NCI-H1092 treated with DMSO at 0.1 percent for 48 hours (cell line): ENCODE measurements around the gene WBP2.
"Not testable (repeated sequence)": the region's sequence is repeated elsewhere in the genome, so short reads cannot be mapped to it uniquely, and the experiment has no call there.

ENCODE experiments used
- DNase-seq: peaks from one replicate; lab custom pipeline; 2025; lab: John Stamatoyannopoulos, UW

The WBP2 gene

DNA sequence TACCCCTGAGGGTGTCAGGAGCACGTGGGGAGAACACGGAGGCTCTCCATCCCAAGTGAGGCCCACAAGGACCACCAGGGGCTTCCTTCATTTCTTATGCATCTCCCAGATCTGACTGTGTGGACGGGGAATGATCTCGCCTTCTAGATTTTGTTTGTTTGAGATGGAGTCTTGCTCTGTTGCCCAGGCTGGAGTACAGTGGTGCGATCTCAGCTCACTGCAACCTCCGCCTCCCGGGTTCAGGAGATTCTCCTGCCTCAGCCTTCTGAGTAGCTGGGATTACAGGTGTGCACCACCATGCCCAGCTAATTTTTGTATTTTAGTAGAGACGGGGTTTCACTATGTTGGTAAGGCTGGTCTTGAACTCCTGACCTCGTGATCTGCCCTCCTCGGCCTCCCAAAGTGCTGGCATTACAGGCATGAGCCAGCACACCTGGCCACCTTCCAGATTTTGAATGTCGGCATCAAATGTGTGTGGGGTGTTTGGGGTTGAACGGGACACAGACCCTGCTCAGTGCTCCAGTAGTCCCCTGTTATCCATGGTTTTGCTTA, 13.7 kb upstream of the WBP2 start:
- not testable (repeated sequence) for DNase-seq

DNA sequence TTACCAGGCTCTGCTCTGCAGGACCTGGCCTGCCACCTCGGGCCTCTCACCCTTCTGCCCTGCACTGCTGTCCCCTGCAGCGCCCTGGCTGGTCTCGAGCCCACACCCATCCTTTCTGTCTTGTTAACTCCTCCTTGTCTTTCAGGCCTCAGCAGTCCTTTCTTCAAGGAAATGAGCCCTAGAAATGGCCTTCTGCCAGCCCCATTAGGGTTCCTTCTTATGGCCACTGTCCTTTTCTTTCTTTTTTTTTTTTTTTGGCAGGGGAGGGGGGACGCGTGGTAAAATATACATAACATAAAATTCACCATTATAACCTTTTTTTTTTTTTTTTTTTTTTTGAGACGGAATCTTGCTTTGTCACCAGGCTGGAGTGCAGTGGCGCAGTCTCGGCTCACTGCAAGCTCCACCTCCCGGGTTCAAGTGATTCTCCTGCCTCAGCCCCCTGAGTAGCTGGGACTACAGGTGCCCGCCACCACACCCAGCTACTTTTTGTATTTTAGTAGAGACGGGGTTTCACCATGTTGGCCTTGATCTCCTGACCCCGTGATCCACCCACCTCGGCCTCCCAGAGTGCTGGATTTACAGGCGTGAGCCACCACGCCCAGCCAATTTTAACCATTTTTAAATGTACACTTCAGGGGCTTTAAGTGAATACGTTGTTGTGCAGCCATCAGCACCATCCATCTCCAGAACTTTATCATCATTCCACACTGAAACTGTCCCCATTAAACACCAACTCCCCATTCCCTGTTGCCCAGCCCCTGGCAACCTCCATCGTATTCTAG, 10.5 kb upstream of the WBP2 start:
- DNase-seq: not testable (repeated sequence)

DNA sequence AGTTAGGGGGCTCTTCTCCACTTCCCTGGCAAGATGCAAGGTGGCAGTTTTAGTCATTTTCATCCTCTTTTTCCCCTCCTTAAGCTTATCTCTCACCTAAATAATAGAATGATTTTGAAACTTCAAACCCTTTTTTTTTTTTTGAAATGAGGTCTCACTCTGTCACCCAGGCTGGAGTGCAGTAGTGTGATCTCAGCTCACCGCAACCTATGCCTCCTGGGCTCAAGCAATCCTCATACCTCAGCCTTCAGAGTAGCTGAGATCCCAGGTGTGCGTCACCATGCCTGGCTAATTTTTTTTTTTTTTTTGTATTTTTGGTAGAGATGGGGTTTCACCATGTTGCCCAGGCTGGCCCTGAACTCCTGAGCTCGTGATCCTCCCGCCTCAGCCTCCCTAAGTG, 9.8 kb upstream of the WBP2 start:
- not testable (repeated sequence) for DNase-seq

DNA sequence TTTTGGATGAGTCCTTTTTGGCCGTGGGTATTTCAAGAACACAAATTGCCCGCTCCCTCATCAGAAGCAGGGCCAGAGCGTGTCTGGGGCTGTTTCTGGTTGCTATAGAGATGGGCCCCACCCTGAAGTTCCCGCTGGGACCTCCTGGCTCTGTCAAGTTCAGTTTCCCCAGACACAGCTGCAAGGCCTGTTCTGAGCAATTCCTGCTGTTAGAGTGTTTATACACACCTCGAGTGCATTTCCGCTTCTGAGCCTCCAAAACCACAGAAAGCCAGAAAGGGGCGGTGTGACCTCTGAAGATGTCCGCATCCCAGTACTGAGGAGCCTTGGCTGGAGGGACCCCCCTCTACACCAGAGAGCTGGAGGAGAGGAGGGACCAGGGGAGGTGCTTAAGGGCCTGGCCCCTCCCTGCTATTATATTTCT, 9.3 kb upstream of the WBP2 start:
- DNase-seq: no peak

DNA sequence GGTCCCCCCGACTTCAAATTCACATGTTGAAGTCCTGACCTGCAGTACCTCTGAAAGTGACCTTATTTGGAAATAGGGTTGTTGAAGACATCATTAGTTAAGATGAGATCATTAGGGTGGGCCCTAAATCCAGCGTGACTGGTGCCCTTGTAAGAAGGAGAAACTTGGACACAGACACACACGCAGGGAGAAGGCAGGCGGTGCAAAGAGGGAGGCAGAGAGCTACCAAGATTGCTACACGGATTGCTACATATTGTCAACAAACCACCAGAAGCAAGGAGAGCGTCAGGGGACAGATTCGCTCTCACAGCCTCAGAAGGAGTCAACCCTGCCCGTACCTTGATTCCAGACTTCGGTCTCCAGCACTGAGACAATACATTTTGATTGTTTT, 6.8 kb upstream of the WBP2 start:
- DNase-seq: no peak

DNA sequence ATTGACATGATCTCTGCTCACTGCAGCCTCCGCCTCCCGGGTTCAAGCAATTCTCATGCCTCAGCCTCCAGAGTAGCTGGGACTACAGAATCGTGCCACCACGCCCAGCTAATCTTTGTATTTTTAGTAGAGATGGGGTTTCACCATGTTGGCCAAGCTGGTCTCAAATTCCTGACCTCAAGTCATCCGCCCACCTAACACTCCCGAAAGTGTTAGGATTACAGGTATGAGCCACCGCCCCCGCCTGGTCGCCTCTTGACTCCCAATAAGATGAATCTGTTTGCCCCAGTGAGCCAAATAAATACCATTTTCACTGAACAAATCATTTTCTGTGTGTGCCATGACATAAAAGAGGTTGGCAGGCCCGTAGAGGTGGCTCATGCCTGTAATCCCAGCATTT, 4.2 kb upstream of the WBP2 start:
- not testable (repeated sequence) for DNase-seq

DNA sequence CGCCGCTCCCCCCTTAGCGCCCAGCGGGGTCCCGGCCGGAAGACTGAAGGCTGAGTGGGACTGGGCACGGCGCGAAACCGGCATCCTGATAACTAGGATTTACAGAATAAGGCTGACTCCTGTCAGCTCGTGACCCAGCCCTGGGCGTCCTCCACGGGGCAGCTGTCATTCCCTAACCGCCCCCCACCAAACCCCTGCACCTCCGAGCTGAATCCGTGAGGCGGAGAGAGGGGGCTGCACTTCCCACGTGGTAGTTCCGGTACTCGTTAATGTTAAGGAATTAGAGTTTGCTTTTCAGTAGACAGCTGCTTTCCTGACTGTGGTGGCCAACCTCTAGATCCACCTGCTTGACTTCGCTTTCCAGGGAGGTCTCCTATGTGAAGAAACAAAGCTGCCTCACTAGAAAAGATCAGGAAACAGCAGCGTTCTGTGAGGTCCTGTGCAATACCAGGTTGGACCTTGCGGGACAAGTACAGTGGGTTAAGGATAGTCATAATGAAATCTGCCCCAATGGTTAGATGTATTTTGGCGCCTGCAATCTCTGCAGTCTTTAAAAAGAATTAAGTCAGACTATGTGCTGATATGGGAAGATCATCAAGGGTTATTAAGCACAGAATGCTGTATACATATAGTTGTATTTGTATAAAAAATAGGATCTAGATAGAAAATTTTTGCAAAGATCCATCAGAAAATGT, 1.1 kb upstream of the WBP2 start:
- peak; percentile 42 for DNase-seq

DNA sequence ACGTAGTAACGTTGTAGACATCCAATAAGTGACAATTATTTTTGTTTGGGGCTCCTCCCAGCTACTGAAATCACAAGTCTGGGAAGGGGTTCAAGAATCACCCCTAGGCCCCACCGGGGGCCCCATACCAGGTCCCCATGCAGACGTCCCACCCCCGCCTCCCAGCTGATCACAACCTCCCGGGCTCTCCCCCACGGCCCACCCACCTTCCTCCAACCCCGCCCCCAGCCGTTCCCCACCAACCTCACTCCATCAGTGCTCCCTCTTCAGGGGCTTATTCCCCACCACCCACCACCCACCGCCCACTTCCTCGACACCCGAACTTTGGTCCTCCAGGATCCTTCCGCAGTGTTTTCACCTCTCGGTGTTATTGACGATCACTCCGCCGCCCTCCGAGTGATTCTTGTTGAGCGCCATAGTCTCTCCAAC, 240 bp downstream of the WBP2 start:
- no peak for DNase-seq

DNA sequence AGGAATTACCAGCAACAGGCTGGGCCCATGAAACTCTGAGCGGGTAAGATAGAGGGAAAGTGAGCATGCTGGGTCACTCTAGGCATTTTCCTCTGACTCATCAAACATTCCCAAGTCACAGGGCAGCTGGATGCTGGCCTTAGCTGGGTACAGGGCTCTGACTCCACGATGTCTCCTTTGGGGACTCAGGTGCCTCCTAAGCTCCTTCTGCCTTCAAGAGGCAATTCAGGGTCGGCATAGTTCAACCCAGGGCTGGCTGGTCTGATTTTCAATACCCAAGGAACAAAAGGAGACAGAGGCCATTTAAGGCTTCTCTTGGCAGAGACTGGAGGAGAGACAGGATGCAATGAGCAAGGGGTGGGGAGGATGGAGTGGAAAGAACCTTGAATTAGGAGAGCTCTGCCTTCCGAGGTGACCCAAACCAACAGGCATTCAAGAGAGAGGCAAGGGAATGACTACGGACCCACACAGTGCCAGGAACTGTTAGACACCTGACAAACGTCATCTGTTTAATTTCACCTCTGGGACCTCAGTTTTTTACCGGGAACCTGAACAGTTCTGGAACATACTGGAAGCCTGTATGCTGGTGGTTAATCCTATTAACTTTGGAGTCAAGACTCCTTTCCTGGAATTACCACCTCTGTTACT, 910 bp downstream of the WBP2 start:
- no peak for DNase-seq

DNA sequence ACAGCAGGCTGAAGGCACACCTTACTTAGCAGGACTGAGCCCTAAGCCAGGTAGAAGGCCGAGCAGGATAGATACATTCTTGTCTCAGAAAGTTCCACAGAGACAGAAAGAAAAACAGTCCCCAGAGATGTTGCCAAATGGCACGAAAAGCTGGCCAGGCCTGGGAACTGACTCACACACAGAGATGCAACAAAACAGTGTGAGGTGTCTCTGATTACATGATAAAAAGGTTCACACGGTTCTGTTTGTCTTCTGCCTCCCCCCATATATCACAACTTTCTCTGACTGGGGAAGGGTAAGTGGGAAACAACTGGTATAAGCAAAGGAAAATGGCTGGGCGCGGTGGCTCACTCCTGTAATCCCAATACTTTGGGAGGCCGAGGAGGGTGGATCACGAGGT, 1.7 kb downstream of the WBP2 start:
- no peak for DNase-seq

DNA sequence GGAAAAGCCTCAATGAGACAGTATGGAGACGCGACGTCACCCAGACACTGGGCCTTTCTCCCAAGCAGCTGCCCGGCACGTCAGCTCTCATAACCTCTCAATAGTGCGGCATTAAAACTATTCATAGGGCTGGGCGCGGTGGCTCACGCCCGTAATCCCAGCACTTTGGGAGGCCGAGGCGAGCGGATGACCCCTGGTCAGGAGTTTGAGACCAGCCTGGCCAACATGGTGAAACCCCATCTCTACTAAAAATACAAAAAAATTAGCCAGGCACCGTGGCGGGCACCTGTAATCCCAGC, 3.5 kb downstream of the WBP2 start:
- not testable (repeated sequence) for DNase-seq

DNA sequence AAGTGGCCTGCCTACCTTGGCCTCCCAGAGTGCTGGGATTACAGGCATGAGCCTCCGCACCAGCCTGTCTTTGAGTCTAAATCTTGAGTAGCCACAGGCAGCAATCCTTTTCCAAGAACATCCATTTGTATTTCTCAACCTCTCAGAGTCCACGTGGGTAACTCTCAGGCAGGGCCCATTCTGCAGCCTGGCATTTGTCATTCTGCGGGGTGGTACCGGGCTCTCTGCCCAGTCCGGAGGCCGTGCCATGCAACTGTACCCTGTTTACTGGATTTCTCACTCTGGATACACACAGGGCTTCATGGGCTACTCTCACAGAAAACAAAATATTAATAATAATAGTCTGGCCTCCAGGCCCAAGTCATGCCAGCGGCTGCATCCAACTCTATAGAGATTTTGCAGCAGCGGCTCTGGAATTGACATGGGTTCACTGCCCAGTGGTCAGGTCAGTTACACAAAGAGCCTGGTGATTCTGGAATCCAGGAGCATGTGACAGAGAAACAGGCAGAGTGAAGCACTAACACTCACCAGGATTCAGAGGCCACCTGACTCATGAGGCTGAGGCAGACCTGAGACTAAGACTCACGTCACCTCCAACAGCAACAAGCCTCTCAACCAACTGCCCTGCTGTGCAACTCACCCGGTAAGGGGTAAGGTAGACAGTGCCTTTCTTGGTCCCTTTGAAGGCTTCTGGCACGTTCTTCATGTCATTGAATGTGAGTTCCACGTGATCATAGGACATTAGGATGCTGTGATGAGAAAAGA, 4.0 kb downstream of the WBP2 start:
- DNase-seq: no peak

DNA sequence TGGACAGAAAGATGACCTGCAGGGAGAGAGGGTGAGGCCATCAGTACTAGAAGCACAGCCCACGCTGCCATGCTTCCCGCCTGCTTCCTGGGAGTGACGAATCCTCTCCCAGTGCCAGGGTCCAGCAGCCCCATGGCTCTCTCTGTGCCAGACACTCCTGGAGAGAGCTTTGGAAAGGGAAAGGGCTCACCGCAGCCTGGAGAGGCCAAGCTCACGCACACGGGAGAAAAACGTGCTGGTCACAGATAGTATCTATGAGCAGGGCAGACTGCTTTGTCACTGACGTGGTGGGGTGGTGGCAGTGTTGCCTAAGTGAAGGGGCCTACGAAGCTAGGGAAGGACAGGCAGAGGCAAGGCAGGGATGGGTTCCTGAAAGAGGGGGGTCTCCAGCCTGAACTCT, 5.4 kb downstream of the WBP2 start:
- no peak for DNase-seq

DNA sequence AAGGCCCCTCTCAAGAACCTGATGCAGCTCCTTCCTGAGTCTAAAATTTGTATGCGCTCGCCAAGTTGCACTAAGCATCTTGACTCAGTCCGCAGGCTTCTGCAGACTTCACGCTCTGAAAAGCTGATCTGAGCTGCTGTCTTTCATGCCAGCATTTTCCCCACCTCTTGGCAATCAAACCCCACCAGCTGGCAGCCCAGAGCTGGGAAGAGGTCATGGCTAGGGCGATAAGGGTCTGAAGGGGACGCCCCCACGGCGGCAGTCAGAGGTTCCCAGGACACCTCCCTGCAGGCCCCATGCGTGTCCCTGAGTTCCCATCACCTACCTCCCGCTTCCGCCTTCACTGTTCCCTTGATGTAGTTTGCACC, 5.9 kb downstream of the WBP2 start:
- DNase-seq: no peak

DNA sequence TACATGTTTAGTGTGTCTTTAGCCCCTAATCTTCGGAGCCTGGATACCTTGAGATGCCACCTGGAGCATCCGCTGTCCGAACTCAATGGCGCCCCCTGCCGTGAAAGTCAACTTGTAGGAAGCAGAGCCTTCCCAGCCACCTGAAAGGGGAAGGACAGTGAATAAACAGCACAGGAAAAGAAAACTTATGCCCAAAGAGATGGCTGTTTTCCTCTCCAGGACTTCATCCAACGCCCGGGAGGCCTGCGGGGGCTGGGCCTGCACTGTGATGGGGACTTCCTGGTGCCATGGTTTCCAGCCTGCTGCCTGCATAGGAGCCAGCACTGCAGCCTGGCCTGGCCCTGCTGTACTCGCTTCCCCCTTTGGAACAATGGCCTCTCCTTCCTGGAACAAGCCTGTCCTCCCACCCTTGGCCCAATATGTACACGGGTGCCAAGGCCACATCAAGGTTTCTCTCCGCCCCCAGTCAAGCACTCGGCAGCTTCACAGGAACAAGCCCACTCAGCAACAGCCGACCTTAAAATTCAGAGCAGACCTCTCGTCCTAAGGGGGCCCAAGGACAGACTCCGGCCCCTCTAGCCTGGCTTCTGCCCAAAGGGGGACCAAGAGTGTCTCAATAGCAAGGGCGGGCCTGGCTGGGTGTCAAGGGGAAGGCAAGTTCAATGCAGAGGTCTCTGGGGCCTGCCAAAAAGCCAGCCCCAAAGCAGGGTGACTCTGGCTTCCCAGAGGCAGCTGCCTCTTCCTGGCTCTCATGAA, 6.4 kb downstream of the WBP2 start:
- peak; percentile 47 for DNase-seq

DNA sequence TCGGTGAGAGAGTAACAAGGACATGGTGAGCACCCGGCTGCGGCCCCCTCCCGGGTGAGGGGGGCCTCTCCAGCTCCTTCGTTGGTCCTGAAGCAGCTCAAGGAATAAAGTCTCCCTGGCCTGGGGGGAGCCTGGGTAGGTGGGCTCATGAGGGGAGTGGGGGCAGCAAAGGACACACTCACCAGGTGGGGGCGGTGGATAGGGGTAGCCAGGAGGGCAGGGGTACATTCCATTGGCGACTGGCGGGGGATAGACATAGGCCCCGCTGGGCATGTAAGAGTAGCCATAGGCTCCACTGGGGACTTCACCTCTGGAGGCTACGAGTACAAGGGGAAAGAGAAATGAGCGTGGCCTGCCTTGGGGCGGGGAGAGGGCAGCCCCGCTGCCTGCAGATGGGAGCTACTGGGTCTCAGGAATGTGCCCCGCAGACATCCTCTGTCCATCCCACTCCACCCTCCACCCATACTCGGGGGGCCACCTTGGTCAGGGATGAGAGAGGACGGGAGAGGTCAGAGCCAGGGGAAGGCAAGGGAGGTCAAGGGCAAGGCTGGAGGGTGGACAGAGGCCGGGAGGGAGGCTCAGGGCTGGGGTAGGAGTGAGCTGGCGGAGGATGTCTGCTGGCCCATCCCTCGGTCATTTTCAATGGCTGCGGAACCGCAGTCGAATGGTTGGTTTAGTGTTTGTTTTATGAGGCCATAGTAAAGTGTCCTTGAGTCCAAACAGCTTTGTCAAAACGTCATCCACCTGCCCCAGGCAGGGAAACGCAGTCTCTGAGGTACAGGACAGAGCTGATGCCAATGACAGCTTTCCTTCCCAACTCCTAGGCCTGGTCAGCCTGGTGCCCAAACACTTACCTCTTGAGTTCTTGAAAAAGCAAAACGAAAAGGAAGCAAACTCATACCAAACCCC, 7.3 kb downstream of the WBP2 start:
- no peak for DNase-seq

DNA sequence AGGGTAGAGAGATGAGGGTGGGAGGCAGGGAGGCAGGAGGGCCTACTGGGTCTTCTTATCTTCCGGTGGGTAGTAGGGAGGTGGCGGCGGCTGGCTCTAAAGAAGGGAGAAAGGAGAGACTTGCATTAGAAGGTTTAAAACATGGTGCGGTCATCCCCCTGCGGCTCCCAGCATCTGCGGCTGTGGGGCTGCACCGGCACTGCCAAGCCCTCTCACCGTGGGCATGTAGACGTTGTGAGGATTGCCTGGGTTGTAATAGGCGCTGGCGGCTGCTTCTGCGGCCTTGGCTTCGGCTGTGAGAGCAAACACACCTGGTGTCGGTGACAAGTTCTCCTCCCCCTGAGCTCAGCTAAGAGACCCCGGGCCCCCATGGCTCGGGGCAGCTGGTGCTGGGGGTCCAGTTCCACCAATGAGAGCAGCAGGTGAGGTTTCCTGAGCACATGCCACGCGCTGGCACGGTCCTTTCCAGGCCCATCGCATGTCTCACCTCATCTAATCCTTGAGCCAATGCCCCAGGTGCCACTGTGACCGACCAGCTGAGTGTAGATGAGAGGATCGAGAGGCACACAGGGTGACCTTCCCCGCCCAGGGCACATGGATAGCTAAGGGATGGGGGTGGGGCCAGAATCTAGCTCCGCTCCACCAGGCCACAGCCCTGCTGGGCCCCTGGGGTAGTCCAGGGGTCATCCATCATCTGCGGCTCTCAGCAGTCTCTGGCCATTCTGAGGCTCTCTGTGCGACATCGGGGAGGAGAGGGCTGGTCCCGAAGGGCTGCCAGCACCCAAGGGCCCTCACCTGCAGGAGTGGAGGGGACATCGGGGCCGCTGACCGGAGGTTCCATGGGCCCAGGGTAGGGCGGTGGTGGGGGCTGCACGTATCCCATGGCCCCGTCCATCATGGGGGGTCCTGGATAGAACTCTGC, 8.2 kb downstream of the WBP2 start:
- no peak for DNase-seq

DNA sequence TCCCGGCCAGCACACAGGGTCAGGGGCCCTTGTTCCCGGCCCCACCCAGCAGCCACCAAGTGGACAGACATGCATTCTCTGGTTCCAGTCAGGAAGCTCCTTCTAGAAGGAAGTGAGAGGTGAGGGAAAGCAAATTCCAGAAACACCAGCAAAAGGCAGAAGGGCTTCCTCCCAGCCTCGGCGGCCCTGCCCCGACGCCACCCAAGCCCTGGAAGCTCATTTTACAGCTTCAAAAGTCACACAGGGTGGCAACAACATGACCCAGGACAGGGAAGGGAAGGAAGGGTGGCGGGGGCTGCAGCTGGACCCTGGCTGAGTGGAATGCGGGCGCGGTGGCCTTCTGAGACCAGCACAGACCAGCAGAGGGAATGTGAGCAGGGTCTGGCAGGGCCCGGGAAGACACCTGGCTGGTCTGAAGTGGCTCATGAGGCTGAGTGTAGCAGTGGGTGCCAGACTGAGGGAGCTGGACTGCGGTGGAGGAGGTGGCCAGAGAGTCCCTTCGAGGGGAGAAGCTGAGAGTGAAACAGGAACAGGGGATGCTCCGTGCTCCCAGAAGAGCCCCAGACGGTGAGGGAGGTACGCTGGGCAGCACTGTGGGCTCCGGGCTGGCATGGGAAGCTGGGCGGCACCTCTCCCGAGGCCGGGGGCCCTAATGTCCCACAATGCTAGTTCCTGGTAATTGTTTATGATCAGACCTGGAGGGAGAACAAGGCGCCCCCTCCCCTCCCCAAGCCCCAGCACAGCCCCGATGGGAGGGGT, 9.0 kb downstream of the WBP2 start:
- no peak for DNase-seq
